ENCODE data around the gene PFKFB4. TPM values are rescaled to one million over a fixed set of nuclear protein-coding genes. Genes with fewer than 3 reads are reported as not detected.
"Not testable (repeated sequence)": the region's sequence is repeated elsewhere in the genome, so short reads cannot be mapped to it uniquely, and the experiment has no call there.

The PFKFB4 gene
- total RNA-seq, 2 donors from 2014 or later: 11.1 to 27.4 TPM

GRCh38 chr3:48548126-48548525 lies 8.5 kb downstream of the PFKFB4 start:
- Mint-ChIP-seq H3K4me3 (no peak overlapping the region), H3K9me3 (no peaks in the 10 kb centered on the region), H3K27ac (no peak overlapping the region), H3K27me3 (peaks cover 0 to 2% of the 10 kb centered on the region in 2 donors), H3K4me1 (ENCODE audit: low read depth in 2 of 2) (no peaks in the 10 kb centered on the region), H3K36me3 (no peaks in the 10 kb centered on the region)
- ATAC-seq: no peak
- no peak for DNase-seq (ENCODE audit: low spot score)

GRCh38 chr3:48546203-48546829 lies 10.3 kb downstream of the PFKFB4 start:
- Mint-ChIP-seq H3K27ac (no peak overlapping the region), H3K27me3 (peaks cover 0 to 2% of the 10 kb centered on the region in 2 donors), H3K4me3 (no peak overlapping the region), H3K9me3 (no peaks in the 10 kb centered on the region), H3K36me3 (no peaks in the 10 kb centered on the region), H3K4me1 (ENCODE audit: low read depth in 2 of 2) (no peaks in the 10 kb centered on the region)
- DNase-seq (ENCODE audit: low spot score) (no peak), ATAC-seq (no peak)

GRCh38 chr3:48544141-48544540 lies 12.5 kb downstream of the PFKFB4 start:
- Mint-ChIP-seq H3K27ac (no peak overlapping the region), H3K9me3 (no peaks in the 10 kb centered on the region)

GRCh38 chr3:48543271-48543866 lies 13.2 kb downstream of the PFKFB4 start:
- DNase-seq (ENCODE audit: low spot score): no peak
- peak in 1 of 2 donors; percentile 48 for ATAC-seq
- H3K4me3 Mint-ChIP-seq: no peak overlapping the region
- H3K27ac Mint-ChIP-seq: no peak overlapping the region
- H3K4me1 Mint-ChIP-seq (ENCODE audit: low read depth in 2 of 2): no peaks in the 10 kb centered on the region
- H3K36me3 Mint-ChIP-seq: no peaks in the 10 kb centered on the region
- H3K9me3 Mint-ChIP-seq: no peaks in the 10 kb centered on the region
- peaks cover 0 to 2% of the 10 kb centered on the region in 2 donors for H3K27me3 Mint-ChIP-seq

More at GRCh38 chr3:48544141-48544540, 12.5 kb downstream of the PFKFB4 start:
- Mint-ChIP-seq H3K36me3 (no peaks in the 10 kb centered on the region), H3K4me1 (ENCODE audit: low read depth in 2 of 2) (no peaks in the 10 kb centered on the region), H3K4me3 (no peak overlapping the region), H3K27me3 (peaks cover 0 to 2% of the 10 kb centered on the region in 2 donors)
- DNase-seq (ENCODE audit: low spot score) (no peak), ATAC-seq (no peak)

GRCh38 chr3:48538451-48538850 lies 18.2 kb downstream of the PFKFB4 start:
- H3K4me3 Mint-ChIP-seq: no peak overlapping the region
- no peaks in the 10 kb centered on the region for H3K27me3 Mint-ChIP-seq
- H3K36me3 Mint-ChIP-seq: no peaks in the 10 kb centered on the region
- no peak overlapping the region for H3K27ac Mint-ChIP-seq
- H3K4me1 Mint-ChIP-seq (ENCODE audit: low read depth in 2 of 2): no peaks in the 10 kb centered on the region
- DNase-seq (ENCODE audit: low spot score) (no peak), ATAC-seq (no peak)
- H3K9me3 Mint-ChIP-seq: no peaks in the 10 kb centered on the region

- ATAC-seq (no peak), DNase-seq (ENCODE audit: low spot score) (no peak)
- no peak overlapping the region for H3K4me3 Mint-ChIP-seq
- H3K27me3 Mint-ChIP-seq: no peaks in the 10 kb centered on the region
- no peaks in the 10 kb centered on the region for H3K4me1 Mint-ChIP-seq (ENCODE audit: low read depth in 2 of 2)
- H3K27ac Mint-ChIP-seq: no peak overlapping the region
- H3K36me3 Mint-ChIP-seq: no peaks in the 10 kb centered on the region
- no peaks in the 10 kb centered on the region for H3K9me3 Mint-ChIP-seq
Observed at GRCh38 chr3:48536785-48537184, 19.8 kb downstream of the PFKFB4 start.

- no peaks in the 10 kb centered on the region for H3K27me3 Mint-ChIP-seq
- no peaks in the 10 kb centered on the region for H3K36me3 Mint-ChIP-seq
- ATAC-seq: peak in 1 of 2 donors; percentile 29
- no peak overlapping the region for H3K27ac Mint-ChIP-seq
- no peak overlapping the region for H3K4me3 Mint-ChIP-seq
- DNase-seq (ENCODE audit: low spot score): no peak
- no peaks in the 10 kb centered on the region for H3K9me3 Mint-ChIP-seq
- no peaks in the 10 kb centered on the region for H3K4me1 Mint-ChIP-seq (ENCODE audit: low read depth in 2 of 2)
Observed at GRCh38 chr3:48536116-48536515, 20.5 kb downstream of the PFKFB4 start.

GRCh38 chr3:48535578-48535977 lies 21.0 kb downstream of the PFKFB4 start:
- no peaks in the 10 kb centered on the region for H3K4me1 Mint-ChIP-seq (ENCODE audit: low read depth in 2 of 2)
- no peaks in the 10 kb centered on the region for H3K36me3 Mint-ChIP-seq
- no peaks in the 10 kb centered on the region for H3K27me3 Mint-ChIP-seq
- peak in 1 of 2 donors; percentile 54 for ATAC-seq
- no peak overlapping the region for H3K4me3 Mint-ChIP-seq
- no peak overlapping the region for H3K27ac Mint-ChIP-seq
- no peaks in the 10 kb centered on the region for H3K9me3 Mint-ChIP-seq
- DNase-seq (ENCODE audit: low spot score): no peak

GRCh38 chr3:48532977-48533337 lies 23.6 kb downstream of the PFKFB4 start:
- ATAC-seq (no peak), DNase-seq (ENCODE audit: low spot score) (no peak)
- H3K9me3 Mint-ChIP-seq: no peaks in the 10 kb centered on the region
- no peaks in the 10 kb centered on the region for H3K36me3 Mint-ChIP-seq
- no peak overlapping the region for H3K27ac Mint-ChIP-seq
- H3K4me3 Mint-ChIP-seq: no peak overlapping the region
- H3K27me3 Mint-ChIP-seq: no peaks in the 10 kb centered on the region
- no peaks in the 10 kb centered on the region for H3K4me1 Mint-ChIP-seq (ENCODE audit: low read depth in 2 of 2)

- Mint-ChIP-seq H3K4me1 (ENCODE audit: low read depth in 2 of 2) (no peaks in the 10 kb centered on the region), H3K36me3 (no peaks in the 10 kb centered on the region), H3K4me3 (no peak overlapping the region), H3K9me3 (no peaks in the 10 kb centered on the region), H3K27me3 (no peaks in the 10 kb centered on the region), H3K27ac (no peak overlapping the region)
- no peak for ATAC-seq
- no peak for DNase-seq (ENCODE audit: low spot score)
Observed at GRCh38 chr3:48532271-48532976, 24.2 kb downstream of the PFKFB4 start.

- not testable (repeated sequence) for DNase-seq (ENCODE audit: low spot score); H3K4me1 Mint-ChIP-seq (ENCODE audit: low read depth in 2 of 2); ATAC-seq; H3K27ac Mint-ChIP-seq; H3K36me3 Mint-ChIP-seq; H3K27me3 Mint-ChIP-seq; H3K9me3 Mint-ChIP-seq; H3K4me3 Mint-ChIP-seq
Observed at GRCh38 chr3:48530701-48531100, 25.9 kb downstream of the PFKFB4 start.

- no peaks in the 10 kb centered on the region for H3K36me3 Mint-ChIP-seq
- no peak overlapping the region for H3K27ac Mint-ChIP-seq
- H3K9me3 Mint-ChIP-seq: no peaks in the 10 kb centered on the region
- H3K4me3 Mint-ChIP-seq: no peak overlapping the region
- H3K4me1 Mint-ChIP-seq (ENCODE audit: low read depth in 2 of 2): no peaks in the 10 kb centered on the region
- ATAC-seq (no peak), DNase-seq (ENCODE audit: low spot score) (no peak)
- no peaks in the 10 kb centered on the region for H3K27me3 Mint-ChIP-seq
Observed at GRCh38 chr3:48528754-48529153, 27.8 kb downstream of the PFKFB4 start.

- Mint-ChIP-seq H3K4me1 (ENCODE audit: low read depth in 2 of 2) (no peaks in the 10 kb centered on the region), H3K27ac (no peak overlapping the region), H3K36me3 (no peaks in the 10 kb centered on the region), H3K27me3 (no peaks in the 10 kb centered on the region), H3K9me3 (no peaks in the 10 kb centered on the region), H3K4me3 (no peak overlapping the region)
- DNase-seq (ENCODE audit: low spot score) (no peak), ATAC-seq (no peak)
Observed at GRCh38 chr3:48528048-48528447, 28.6 kb downstream of the PFKFB4 start.

GRCh38 chr3:48524970-48525369 lies 31.6 kb downstream of the PFKFB4 start:
- Mint-ChIP-seq H3K27ac (no peak overlapping the region), H3K9me3 (no peaks in the 10 kb centered on the region), H3K36me3 (no peaks in the 10 kb centered on the region), H3K27me3 (no peaks in the 10 kb centered on the region), H3K4me3 (no peak overlapping the region), H3K4me1 (ENCODE audit: low read depth in 2 of 2) (no peaks in the 10 kb centered on the region)
- ATAC-seq: peak in 1 of 2 donors; percentile 8
- peak; percentile 25 for DNase-seq (ENCODE audit: low spot score)
